Measurements from ENCODE around the gene EEIG1.
A peak's percentile ranks its signal among the peaks of the same experiment; 100 is the strongest.

Gene EEIG1

DNA sequence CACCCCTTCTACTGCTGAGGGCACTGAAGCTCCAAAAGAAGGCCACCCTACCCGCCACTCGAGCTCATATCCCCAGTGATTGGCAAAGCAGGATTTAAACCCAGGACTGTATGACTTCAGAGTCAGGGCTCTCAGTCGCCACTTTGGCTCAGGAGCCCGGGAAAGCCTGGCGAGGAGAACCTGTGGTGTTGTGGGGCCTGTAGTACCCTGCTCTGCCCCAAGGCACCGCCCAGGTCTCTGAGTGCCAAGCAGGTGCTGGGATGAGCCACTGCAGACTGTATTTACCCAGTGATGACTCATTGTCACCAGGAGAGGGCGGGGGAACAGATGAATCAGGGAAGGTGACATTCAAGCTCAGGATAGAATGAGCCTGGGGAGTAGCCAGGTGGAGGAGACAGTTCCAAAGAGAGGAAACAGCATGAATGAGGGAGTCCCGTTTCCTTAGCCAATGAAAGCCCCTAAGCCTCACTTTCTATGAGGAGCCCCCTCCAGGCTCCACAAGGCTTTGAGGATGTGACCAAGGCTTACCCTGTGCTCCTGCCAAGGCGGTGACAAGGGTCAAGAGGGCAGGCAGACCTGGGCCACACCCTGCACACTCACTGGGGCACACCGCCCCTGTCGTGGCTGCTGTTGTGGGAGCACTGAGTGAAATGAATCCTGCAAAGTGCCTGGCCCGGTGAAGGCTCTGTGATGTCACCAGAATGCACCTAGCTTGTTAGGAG lies 25.3 kb downstream of the EEIG1 start:
- DNase-seq = peak; percentile 6

DNA sequence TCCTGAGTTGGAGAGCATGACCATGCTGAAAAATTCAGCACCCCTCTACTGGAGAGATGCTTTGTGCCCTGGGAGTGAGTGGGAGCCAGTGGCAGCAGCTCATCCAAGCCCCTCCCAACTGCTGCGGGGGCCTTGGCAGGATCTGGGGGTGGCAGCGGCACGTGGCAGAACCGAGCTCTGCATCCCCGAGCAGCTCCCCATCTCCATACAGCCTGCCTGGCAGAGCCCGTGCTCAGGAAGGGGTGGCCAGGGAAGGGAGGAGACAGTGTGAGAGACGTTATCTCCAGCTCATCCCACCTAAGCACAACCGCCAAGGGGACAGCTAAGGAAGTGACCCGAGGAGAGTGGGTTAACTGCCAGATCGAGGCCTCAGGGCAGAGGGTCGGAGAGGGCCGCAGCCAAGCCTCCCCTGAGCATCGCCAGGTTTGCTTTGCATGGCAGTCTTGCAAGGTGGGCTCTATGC lies 25.9 kb downstream of the EEIG1 start:
- no peak for DNase-seq

GRCh38 chr9:127953768-127954505 lies 26.9 kb downstream of the EEIG1 start:
- no peak for DNase-seq

- no peak for DNase-seq
Observed at GRCh38 chr9:127953154-127953553, 27.6 kb downstream of the EEIG1 start.

DNA sequence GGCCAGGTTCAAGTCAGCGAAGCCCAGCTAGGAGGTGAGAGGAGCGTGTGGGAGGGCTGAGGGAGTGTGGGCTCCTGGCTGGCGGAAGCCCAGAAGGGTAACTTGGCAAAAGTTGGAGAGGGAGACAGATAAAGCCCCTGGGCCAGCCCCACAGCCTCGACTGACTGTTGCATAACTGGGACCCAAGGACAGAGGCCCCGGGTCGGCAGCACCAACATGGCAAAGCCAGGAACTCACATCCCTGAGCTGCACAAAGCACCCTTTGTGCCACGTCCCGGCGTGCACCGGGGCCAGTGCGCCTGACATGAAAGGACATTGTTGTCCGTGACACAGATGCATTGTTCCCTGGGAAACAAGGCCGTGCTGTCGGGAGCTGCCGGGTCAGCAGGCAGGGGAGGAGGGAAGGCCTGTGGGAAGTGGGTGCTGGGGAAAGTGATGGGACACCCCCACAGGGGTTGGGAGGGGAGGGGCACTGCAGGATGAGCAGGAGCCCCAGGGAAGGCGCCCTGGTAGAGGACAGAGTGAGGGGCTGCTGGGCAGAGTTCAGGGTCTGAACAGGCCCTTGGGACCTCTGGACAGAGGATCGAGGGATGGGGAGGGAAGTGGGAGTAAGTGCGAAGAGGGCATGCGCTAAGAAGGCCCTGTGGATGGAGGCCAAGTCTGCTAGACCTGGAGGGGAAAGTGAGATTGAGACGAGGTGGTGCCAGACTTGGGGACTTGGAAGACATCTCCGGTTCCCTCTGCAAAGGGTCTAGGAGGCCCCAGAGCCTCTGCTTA lies 30.1 kb downstream of the EEIG1 start:
- no peak for DNase-seq

DNA sequence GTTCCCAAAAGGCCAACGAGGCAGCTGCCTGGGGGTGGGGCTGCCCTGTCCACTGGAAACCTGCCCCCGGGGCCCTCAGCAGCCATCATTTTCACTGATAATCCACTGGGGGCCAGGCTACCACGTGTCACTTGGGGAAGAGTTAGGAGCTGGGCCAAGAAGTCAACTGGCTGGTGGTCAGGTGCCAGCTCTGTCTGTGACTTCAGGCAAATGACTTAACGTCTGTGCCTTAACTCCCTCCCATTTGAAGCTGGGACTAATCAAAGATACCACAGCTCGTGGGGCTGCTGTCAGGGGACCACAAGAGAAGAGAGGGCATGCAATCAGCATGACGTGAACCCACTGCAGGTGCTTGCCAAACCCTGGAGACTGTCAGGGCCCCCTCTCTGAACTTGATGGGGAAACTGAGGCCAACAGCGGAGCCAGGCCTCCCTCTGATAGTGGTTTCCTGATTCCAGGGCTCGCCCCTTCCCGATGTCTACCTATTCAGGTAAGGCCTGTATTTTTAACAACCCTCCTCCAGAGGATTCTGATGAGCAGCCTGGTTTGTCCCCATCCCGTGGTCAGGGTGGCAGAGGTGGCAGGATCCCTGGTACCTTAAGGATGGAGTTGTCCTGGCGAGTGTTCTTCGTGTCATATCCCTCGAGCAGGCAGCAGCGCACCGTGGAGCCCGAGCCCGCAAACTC lies 30.8 kb downstream of the EEIG1 start:
- no peak for DNase-seq

DNA sequence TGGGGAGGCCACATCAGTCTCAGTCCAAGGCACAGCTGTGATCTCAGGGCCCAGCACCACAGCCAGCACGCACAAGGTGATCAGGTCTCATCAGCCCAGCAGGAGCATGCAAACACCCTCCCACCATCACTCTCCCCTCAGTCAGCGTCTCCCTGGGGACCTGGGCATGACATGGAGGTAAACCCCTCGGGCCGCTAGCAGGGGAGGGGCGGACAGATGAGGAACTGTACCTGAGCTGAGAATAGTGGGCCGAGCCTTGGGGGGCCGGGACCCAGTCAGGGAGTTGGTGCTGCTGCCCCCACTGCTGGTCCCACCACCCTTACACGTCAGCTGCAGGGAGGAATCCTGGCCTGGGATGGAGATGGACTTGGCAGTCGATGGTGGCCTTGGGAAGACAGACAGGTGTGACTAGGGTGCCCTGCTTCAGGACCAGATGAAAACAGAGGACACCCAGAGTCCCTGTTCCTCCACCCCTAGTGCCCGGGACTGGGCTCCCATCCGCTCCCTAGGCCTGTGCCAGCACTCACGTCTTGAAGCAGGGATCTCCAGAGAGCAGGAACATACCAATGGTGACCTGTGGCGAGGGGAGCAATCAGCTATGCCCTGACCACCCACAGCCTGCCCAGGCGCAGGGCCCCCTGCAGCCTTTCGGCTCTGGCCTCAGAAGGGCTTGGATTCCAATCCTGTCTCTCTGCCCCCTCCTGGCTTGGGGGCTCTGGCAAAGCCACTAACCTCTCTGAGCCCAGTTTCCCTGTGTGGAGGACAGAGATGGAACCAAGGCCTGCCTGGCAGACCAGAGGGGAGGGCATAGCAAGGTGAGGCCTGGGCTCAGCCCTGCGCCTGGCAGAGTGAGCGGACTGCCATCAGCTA lies 32.7 kb downstream of the EEIG1 start:
- no peak for DNase-seq

GRCh38 chr9:127946728-127947127 lies 34.1 kb downstream of the EEIG1 start:
- DNase-seq = no peak

- DNase-seq = no peak
Observed at GRCh38 chr9:127945942-127946341, 34.8 kb downstream of the EEIG1 start.

- no peak for DNase-seq
Observed at GRCh38 chr9:127945338-127945737, 35.5 kb downstream of the EEIG1 start.

- DNase-seq = no peak
Observed at GRCh38 chr9:127944586-127945218, 36.1 kb downstream of the EEIG1 start.

DNA sequence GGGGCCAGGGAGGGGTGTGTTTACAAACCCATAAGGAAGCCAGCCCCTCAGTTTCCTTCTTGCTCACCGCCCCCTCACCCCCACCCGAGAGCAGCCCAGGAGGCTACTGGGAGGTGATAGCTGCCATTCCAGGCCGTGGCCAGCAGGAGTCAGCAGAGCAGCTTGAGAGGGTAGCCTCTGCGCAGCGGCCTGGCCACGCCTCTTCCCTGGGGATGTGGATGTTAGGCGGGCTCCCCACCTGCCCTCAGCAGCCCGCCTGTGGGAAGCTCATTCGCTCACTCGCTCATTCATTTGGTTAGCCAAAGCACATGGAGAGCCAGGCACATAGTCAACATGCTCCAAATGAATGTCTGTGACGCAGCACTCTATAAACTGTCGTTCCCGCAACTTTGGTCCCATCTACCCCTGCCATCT lies 37.1 kb downstream of the EEIG1 start:
- peak; percentile 86 for DNase-seq

DNA sequence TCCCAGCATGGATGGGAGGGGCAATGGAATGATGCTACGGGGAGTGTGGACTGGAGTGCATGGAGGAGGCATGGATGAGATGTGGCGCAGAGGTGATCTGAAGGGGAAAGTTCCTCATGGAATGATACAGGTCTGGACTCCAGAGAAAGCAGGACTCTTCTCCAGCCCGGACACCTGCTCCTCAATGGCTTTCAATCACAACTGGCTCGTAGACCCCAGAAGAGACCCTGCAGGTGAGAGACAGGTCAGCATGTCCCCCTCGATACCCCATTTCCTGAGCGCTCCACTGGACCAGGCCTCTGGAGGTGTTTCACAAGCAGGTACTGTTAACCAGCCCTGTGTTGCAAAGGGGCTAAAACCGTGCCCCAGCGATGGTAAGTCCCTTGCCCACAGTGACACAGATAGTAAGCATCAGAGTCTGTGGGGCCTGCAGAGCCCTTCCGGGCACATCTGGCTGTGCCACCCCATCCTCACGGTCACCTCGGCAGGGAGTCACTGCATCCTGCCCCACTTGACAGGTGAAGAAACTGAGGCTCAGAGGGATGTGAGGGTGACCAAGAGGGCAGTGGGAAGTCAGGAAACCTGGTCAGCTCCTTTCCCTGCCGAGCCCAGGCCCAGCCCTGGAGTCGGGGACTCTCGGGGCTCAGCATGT lies 37.7 kb downstream of the EEIG1 start:
- no peak for DNase-seq

DNA sequence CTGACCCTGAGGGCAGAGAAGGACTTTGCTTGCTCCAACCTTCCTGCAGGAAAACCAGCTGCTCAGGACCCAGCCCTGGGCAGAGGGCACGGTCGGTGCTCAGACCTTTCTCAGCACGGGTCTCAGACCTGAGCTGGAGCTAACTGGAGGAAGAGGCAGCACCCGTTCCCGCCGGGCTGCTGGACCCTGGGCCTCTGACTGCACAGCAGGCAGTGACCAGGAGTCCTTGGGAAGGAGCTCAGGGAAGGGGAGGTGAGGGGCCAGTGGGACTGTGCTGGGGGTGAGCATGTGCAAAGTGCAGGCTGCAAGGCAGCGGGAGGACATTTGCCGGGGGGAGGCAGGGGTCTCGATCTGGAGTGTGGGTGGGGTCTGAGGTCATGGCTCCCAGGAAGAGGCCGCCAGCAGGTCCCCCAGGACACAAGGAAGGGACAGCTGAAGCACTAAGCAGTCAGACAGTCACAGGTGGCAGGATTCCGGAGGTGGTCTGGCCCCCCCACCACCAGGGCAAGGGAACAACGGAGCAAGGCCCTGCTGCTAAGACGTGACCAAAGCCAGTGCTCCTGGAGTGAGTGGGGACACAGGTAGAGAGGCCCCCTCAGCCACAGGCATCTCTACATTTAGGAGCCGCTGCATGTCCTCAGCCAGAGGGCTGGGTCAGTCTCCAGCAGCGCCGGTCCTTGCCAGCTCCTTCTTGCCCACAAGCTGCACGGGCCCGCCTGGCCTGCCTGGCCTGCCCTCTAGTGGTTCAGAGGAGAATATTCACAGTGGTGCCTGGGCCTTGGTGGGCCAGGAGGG lies 38.4 kb downstream of the EEIG1 start:
- peak; percentile 29 for DNase-seq

DNA sequence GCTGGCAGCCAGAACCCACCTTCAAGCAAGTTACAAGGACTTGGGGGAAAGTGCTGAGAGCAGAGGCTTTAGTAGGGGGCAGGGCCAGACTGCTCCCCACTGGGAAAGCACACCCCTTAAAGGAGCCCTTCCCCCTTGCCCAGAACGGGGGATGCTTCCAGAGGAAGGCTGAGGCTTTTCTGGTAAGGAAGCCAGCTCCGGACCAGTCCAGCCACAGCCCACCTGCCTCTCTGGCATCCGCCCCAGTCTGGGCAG lies 38.9 kb downstream of the EEIG1 start:
- no peak for DNase-seq

- no peak for DNase-seq
Observed at GRCh38 chr9:127941062-127941960, 39.5 kb downstream of the EEIG1 start.

- no peak for DNase-seq
Observed at GRCh38 chr9:127940593-127940992, 40.2 kb downstream of the EEIG1 start.

DNA sequence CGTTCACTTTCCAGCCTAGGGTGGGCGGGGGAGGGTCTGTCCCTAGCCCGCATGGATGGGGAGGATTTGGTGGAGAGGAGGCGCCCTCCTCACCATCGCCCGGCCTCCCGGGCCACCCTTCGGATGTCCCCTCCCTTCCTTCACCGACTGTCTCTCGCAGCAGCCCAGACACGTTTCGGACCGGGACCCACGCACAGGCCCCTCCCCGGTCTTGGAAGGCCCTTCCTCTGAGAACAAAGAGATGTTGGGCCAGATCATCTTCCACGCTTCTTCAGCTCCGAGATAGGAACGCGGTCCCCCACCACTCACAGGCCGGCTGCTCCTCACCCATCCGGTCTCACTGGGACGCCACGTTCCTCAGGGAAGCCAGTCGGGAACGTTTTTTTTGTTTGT lies 42.5 kb downstream of the EEIG1 start:
- no peak for DNase-seq
